NCI-H1105 treated with DMSO at 0.1 percent for 48 hours (cell line): Measurements from ENCODE around the gene PLXDC2.
A peak's percentile ranks its signal among the peaks of the same experiment; 100 is the strongest.
"Not testable (repeated sequence)": the region's sequence is repeated elsewhere in the genome, so short reads cannot be mapped to it uniquely, and the experiment has no call there.

ENCODE experiments used
- DNase-seq: peaks from one replicate; lab custom pipeline; 2025; lab: John Stamatoyannopoulos, UW

Gene PLXDC2

GRCh38 chr10:19816411-19817230, at the start of gene PLXDC2:
Gene PLXDC2, plus strand, starts transcription at chr10:19816432.
- DNase-seq: peak; percentile 10

GRCh38 chr10:19767876-19768275, 48.4 kb upstream of the PLXDC2 start:
- no peak for DNase-seq

GRCh38 chr10:19769826-19770225, 46.4 kb upstream of the PLXDC2 start:
- DNase-seq: not testable (repeated sequence)

- DNase-seq: no peak
Measured at GRCh38 chr10:19772972-19773371, 43.3 kb upstream of the PLXDC2 start.

GRCh38 chr10:19775296-19775695, 40.9 kb upstream of the PLXDC2 start:
- DNase-seq: no peak

GRCh38 chr10:19777806-19778205, 38.4 kb upstream of the PLXDC2 start:
- no peak for DNase-seq

- no peak for DNase-seq
Measured at GRCh38 chr10:19778996-19779395, 37.2 kb upstream of the PLXDC2 start.

- DNase-seq: no peak
Measured at GRCh38 chr10:19782430-19783089, 33.7 kb upstream of the PLXDC2 start.

- DNase-seq: no peak
Measured at GRCh38 chr10:19783721-19784120, 32.5 kb upstream of the PLXDC2 start.

GRCh38 chr10:19785366-19785765, 30.9 kb upstream of the PLXDC2 start:
- no peak for DNase-seq

- no peak for DNase-seq
Measured at GRCh38 chr10:19788075-19788686, 28.1 kb upstream of the PLXDC2 start.

GRCh38 chr10:19788902-19789301, 27.3 kb upstream of the PLXDC2 start:
- no peak for DNase-seq

- no peak for DNase-seq
Measured at GRCh38 chr10:19789607-19790006, 26.6 kb upstream of the PLXDC2 start.

GRCh38 chr10:19791032-19791431, 25.2 kb upstream of the PLXDC2 start:
- DNase-seq: no peak

- no peak for DNase-seq
Measured at GRCh38 chr10:19795684-19796083, 20.5 kb upstream of the PLXDC2 start.

GRCh38 chr10:19800161-19800560, 16.1 kb upstream of the PLXDC2 start:
- DNase-seq: no peak

GRCh38 chr10:19801369-19801768, 14.9 kb upstream of the PLXDC2 start:
- DNase-seq: no peak

GRCh38 chr10:19803676-19804075, 12.6 kb upstream of the PLXDC2 start:
- DNase-seq: no peak

- DNase-seq: no peak
Measured at GRCh38 chr10:19809481-19809880, 6.8 kb upstream of the PLXDC2 start.

GRCh38 chr10:19811540-19811939, 4.7 kb upstream of the PLXDC2 start:
- DNase-seq: no peak

GRCh38 chr10:19812976-19813375, 3.3 kb upstream of the PLXDC2 start:
- no peak for DNase-seq

GRCh38 chr10:19815036-19815730, 1.0 kb upstream of the PLXDC2 start:
- DNase-seq: no peak
